HG03354 (cell line): ENCODE data around the gene TOPAZ1.

ENCODE experiments used
- ATAC-seq: cut with Tn5 transposase; IDR thresholded peaks from one replicate; pipeline ENCODE4 v1.9.1; 2021; ENCODE audit warnings: mild to moderate bottlenecking; ENCODE audit not compliant: unreplicated experiment, poor library complexity, severe bottlenecking

Gene TOPAZ1

GRCh38 chr3:44363591-44363990 lies 121.9 kb downstream of the TOPAZ1 start:
- ATAC-seq, result peak; percentile 79

DNA sequence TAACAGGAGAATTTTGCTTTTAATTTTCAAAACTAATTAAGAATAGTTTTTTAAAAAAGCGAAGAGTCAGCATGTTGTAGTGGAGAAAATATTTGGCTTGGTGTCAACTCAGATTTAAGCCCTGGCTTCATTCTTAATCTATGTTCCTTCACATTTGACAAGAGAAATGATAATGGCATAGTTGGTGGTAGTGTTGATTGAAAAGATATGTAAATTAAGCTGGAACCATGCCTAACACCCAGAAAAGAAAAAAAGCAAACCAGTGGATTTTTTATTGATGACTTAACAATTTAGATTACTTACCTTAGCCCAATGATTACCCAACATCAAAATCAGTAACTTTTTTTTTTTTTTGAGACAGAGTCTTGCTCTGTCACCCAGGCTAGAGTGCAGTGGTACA lies 124.3 kb downstream of the TOPAZ1 start:
- ATAC-seq, result no peak

- no peak for ATAC-seq
Measured at GRCh38 chr3:44375450-44375849, 133.8 kb downstream of the TOPAZ1 start.
